HUES48 (cell line): ENCODE results near the gene ZNRF2.
"Not testable (repeated sequence)": the region's sequence is repeated elsewhere in the genome, so short reads cannot be mapped to it uniquely, and the experiment has no call there.

Source experiments
- H3K27ac ChIP-seq: one replicate; pipeline ENCODE4 v1.7.0; 2013; ENCODE audit warnings: low read depth, low read length, inconsistent platforms
- H3K27me3 ChIP-seq: 2 replicates; pipeline ENCODE4 v1.6.1; 2013; ENCODE audit warnings: mild to moderate bottlenecking, low read length; ENCODE audit not compliant: control insufficient read depth, insufficient read depth
- H3K36me3 ChIP-seq: 2 replicates; pipeline ENCODE4 v1.6.1; 2013; ENCODE audit warnings: low read length; ENCODE audit not compliant: control insufficient read depth, insufficient read depth
- H3K4me1 ChIP-seq: 2 replicates; pipeline ENCODE4 v1.6.1; 2013; ENCODE audit warnings: mild to moderate bottlenecking, low read length; ENCODE audit not compliant: control insufficient read depth, insufficient read depth
- H3K4me3 ChIP-seq: 2 replicates; pipeline ENCODE4 v1.5.1; 2013; ENCODE audit warnings: mild to moderate bottlenecking, low read depth, low read length
- H3K9ac ChIP-seq: 2 replicates; pipeline ENCODE4 v1.6.1; 2013; ENCODE audit warnings: mild to moderate bottlenecking, low read depth, low read length, moderate library complexity
- H3K9me3 ChIP-seq: 2 replicates; pipeline ENCODE4 v1.6.1; 2013; ENCODE audit warnings: low read length; ENCODE audit not compliant: control insufficient read depth, insufficient read depth

ZNRF2 gene

GRCh38 chr7:30278849-30279652 lies 5.3 kb upstream of the ZNRF2 start:
- Histone ChIP-seq H3K9ac (no peak overlapping the region), H3K36me3 (no peaks in the 10 kb centered on the region), H3K4me3 (no peak overlapping the region), H3K27me3 (no peaks in the 10 kb centered on the region), H3K27ac (no peak overlapping the region), H3K9me3 (no peaks in the 10 kb centered on the region), H3K4me1 (peaks cover 15% of the 10 kb centered on the region)

DNA sequence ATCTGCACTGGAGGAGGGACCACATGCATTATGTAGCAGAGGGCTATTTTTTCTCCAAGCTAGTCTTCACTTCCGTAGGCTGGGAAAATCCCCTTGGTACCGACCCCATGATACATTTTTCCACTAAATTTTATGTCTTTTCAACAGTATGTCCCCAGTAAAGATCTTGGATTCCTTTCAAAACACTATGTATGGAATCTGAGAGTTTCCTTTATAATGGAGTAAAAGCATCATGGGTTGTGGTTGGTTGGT lies 4.8 kb upstream of the ZNRF2 start:
- H3K9me3 ChIP-seq = no peaks in the 10 kb centered on the region
- peaks cover 15% of the 10 kb centered on the region for H3K4me1 ChIP-seq
- no peak overlapping the region for H3K4me3 ChIP-seq
- no peak overlapping the region for H3K27ac ChIP-seq
- H3K27me3 ChIP-seq = no peaks in the 10 kb centered on the region
- no peak overlapping the region for H3K9ac ChIP-seq
- H3K36me3 ChIP-seq = no peaks in the 10 kb centered on the region

DNA sequence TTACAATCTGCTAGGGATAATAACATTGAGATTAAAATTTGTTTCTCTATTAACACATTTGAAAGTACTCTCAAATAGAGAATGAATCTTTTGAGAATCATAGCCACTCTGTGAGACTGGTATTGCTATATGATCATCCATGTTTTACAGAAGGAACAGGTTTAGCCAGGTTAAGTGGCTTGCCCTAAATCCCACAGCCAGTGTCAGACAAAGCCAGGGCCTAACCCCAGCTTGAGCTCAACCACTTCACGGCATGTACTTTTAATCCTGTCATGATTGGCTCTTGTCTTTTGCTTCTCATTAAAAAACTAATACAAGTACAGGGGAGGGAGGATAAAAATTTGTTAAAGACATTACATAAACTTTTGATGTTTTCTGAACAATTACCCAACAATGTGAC lies 3.8 kb upstream of the ZNRF2 start:
- peak overlapping the region; percentile 44 for H3K27ac ChIP-seq
- no peaks in the 10 kb centered on the region for H3K27me3 ChIP-seq
- peaks cover 15% of the 10 kb centered on the region for H3K4me1 ChIP-seq
- H3K4me3 ChIP-seq = no peak overlapping the region
- no peaks in the 10 kb centered on the region for H3K36me3 ChIP-seq
- H3K9me3 ChIP-seq = no peaks in the 10 kb centered on the region
- no peak overlapping the region for H3K9ac ChIP-seq

GRCh38 chr7:30281263-30281662 lies 3.1 kb upstream of the ZNRF2 start:
- H3K4me1 ChIP-seq = peaks cover 15% of the 10 kb centered on the region
- H3K9ac ChIP-seq = no peak overlapping the region
- H3K27ac ChIP-seq = peak overlapping the region; percentile 44

GRCh38 chr7:30281791-30282190 lies 2.6 kb upstream of the ZNRF2 start:
- Histone ChIP-seq H3K4me1 (peaks cover 18% of the 10 kb centered on the region), H3K9ac (no peak overlapping the region), H3K27me3 (no peaks in the 10 kb centered on the region), H3K27ac (peak overlapping the region; percentile 44), H3K9me3 (no peaks in the 10 kb centered on the region), H3K36me3 (no peaks in the 10 kb centered on the region), H3K4me3 (no peak overlapping the region)

More at GRCh38 chr7:30281263-30281662, 3.1 kb upstream of the ZNRF2 start:
- H3K36me3 ChIP-seq = no peaks in the 10 kb centered on the region
- no peaks in the 10 kb centered on the region for H3K27me3 ChIP-seq
- H3K4me3 ChIP-seq = no peak overlapping the region
- H3K9me3 ChIP-seq = no peaks in the 10 kb centered on the region

DNA sequence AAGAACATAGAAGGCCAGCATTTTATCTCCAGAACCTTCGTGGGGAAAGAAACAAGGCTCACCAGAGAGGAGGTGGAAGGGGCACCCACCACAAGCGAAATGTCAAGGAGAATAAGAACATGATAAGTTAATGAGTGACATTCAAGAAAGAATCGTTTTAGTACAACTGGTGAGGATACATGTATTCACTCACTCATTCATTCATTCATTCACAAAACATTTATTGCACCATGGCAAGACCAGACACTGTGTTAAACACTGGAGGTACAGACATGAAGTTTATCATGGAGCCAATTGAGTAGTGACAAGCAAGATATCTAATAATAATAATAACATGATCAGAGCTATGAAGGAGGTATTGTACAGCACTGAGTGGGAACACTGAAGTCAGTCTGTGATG lies 1.7 kb upstream of the ZNRF2 start:
- Histone ChIP-seq H3K27me3 (no peaks in the 10 kb centered on the region), H3K4me3 (no peak overlapping the region), H3K4me1 (peaks cover 23% of the 10 kb centered on the region), H3K9ac (no peak overlapping the region), H3K36me3 (no peaks in the 10 kb centered on the region), H3K9me3 (no peaks in the 10 kb centered on the region), H3K27ac (no peak overlapping the region)

- no peaks in the 10 kb centered on the region for H3K27me3 ChIP-seq
- H3K4me3 ChIP-seq = peak overlapping the region; percentile 78
- H3K9ac ChIP-seq = peak overlapping the region; percentile 74; the same call in 1 of the 2 replicates
- H3K4me1 ChIP-seq = peaks cover 30% of the 10 kb centered on the region
- H3K36me3 ChIP-seq = no peaks in the 10 kb centered on the region
- peak overlapping the region; percentile 93 for H3K27ac ChIP-seq
- no peaks in the 10 kb centered on the region for H3K9me3 ChIP-seq
Observed at GRCh38 chr7:30285067-30285535, 704 bp downstream of the ZNRF2 start.

DNA sequence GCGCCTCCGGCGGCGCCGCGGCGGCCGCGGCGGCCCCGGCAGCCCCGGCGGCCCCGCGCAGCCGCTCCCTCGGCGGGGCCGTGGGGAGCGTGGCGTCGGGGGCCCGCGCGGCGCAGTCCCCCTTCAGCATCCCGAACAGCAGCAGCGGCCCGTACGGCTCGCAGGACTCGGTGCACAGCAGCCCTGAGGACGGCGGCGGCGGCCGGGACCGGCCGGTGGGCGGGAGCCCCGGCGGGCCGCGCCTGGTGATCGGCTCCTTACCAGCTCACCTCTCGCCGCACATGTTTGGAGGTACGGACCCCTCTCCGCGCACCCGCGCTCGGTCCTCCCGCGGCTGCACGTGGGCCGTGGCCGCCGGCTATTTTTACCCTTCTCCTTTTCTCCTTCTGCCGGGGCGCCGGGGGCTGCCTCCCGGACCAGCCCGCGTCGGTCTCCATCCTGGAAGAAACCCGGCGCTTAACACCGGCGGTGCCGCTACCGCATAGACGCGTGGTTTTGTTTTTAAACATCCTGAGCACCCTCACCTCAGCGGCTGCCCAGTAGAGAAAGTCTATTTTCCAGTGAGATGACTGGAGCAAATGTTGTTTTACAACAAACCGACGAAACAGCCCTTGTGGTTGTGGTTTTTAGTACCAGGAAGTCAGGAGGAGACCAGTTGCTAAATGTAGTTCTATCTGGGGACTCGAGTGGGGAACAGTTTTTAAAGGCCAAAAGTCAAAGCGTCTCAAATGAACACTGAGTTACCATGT lies 1.3 kb downstream of the ZNRF2 start:
- H3K27me3 ChIP-seq = no peaks in the 10 kb centered on the region
- H3K9ac ChIP-seq = peak overlapping the region; percentile 14
- H3K4me3 ChIP-seq = peak overlapping the region; percentile 78
- no peaks in the 10 kb centered on the region for H3K9me3 ChIP-seq
- H3K4me1 ChIP-seq = peaks cover 36% of the 10 kb centered on the region
- H3K27ac ChIP-seq = peak overlapping the region; percentile 93
- H3K36me3 ChIP-seq = no peaks in the 10 kb centered on the region

- Histone ChIP-seq H3K9me3 (no peaks in the 10 kb centered on the region), H3K4me3 (peak overlapping the region; percentile 78), H3K36me3 (no peaks in the 10 kb centered on the region), H3K27ac (no peak overlapping the region), H3K27me3 (no peaks in the 10 kb centered on the region), H3K9ac (no peak overlapping the region), H3K4me1 (peaks cover 32% of the 10 kb centered on the region)
Observed at GRCh38 chr7:30286749-30287148, 2.4 kb downstream of the ZNRF2 start.

DNA sequence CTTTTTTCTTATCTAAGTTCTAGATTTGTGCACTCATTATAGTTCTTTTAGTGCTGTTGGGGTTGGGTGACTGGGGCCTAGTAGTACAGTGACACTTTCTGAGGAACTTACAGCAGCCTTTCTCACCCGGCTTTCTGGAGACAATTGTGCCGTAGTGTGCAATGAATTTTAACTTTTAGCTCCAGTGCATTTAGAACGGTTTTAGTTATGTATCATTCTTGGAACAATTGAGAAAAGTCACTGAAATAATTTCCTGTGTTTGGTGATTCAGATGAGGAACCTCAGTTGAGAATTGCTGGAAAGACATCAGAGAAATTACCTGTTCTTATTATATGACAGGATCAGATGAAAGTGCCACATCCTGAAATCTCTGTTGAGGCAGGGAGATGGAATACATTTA lies 3.2 kb downstream of the ZNRF2 start:
- H3K27ac ChIP-seq, H3K9ac ChIP-seq, H3K9me3 ChIP-seq, H3K36me3 ChIP-seq, H3K27me3 ChIP-seq: not testable (repeated sequence)
- Histone ChIP-seq H3K4me1 (peaks cover 29% of the 10 kb centered on the region), H3K4me3 (peak overlapping the region; percentile 78)

GRCh38 chr7:30289634-30290033 lies 5.2 kb downstream of the ZNRF2 start:
- not testable (repeated sequence) for H3K36me3 ChIP-seq, H3K27ac ChIP-seq
- H3K4me1 ChIP-seq = peaks cover 29% of the 10 kb centered on the region

More at GRCh38 chr7:30289634-30290033, 5.2 kb downstream of the ZNRF2 start:
- H3K9me3 ChIP-seq, H3K27me3 ChIP-seq, H3K4me3 ChIP-seq, H3K9ac ChIP-seq: not testable (repeated sequence)
